Measurements from ENCODE around the gene NCAPG2. TPM values are rescaled to one million over a fixed set of nuclear protein-coding genes. Genes with fewer than 3 reads are reported as not detected.
"Not testable (repeated sequence)": the region's sequence is repeated elsewhere in the genome, so short reads cannot be mapped to it uniquely, and the experiment has no call there.

The NCAPG2 gene
- total RNA-seq, 1 donor = 17.7 TPM

DNA sequence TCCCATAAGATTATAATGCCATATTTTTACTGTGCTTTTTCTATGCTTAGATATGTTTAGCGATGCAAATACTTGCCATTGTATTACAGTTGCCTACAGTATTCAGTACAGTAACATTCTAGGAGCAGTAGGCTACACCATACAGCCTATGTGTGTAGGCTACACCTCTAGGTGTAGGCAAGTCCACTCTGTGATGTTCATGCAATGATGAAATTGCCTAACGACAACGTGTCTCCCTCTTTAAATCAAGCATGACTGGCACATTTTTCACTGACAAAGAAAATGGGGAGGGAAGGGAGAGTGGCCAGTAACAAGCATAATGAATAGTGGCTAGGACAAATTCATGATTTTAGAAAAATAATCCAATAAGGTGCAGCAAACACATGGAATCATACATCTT is 1.7 kb downstream of the NCAPG2 start:
- H3K4me3 ChIP-seq (ENCODE audit: low read depth, low read length) = peak overlapping the region; percentile 84
- TF ChIP-seq, protein P1, sequence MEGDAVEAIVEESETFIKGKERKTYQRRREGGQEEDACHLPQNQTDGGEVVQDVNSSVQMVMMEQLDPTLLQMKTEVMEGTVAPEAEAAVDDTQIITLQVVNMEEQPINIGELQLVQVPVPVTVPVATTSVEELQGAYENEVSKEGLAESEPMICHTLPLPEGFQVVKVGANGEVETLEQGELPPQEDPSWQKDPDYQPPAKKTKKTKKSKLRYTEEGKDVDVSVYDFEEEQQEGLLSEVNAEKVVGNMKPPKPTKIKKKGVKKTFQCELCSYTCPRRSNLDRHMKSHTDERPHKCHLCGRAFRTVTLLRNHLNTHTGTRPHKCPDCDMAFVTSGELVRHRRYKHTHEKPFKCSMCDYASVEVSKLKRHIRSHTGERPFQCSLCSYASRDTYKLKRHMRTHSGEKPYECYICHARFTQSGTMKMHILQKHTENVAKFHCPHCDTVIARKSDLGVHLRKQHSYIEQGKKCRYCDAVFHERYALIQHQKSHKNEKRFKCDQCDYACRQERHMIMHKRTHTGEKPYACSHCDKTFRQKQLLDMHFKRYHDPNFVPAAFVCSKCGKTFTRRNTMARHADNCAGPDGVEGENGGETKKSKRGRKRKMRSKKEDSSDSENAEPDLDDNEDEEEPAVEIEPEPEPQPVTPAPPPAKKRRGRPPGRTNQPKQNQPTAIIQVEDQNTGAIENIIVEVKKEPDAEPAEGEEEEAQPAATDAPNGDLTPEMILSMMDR (IDR thresholded peaks at IDR 0.05; ENCODE audit: insufficient read depth, low read depth, low read length) = no peak
- DNase-seq (ENCODE audit: low read depth) = no peak

DNA sequence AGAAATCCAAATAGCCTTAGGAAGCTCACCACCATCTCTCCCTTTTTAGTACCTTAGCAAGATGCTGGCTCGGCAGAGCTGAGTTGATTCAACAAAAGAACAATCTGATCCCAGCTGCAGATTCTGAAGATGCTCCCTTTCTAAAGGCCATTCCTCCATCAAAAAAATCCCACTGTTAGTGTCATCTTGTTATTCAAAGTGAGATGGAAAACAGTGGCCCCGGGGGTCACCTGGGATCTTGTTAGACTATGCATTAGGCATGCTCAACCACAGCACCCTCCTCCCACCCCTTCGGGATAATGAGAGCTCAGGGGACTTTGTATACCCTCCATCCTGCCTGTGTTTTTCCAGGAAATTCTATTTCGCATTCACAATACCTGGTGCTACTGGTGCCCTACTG is 2.4 kb downstream of the NCAPG2 start:
- TF ChIP-seq, protein P1 (IDR thresholded peaks at IDR 0.05; ENCODE audit: insufficient read depth, low read depth, low read length) = no peak
- no peak overlapping the region for H3K4me3 ChIP-seq (ENCODE audit: low read depth, low read length)
- DNase-seq (ENCODE audit: low read depth) = no peak

DNA sequence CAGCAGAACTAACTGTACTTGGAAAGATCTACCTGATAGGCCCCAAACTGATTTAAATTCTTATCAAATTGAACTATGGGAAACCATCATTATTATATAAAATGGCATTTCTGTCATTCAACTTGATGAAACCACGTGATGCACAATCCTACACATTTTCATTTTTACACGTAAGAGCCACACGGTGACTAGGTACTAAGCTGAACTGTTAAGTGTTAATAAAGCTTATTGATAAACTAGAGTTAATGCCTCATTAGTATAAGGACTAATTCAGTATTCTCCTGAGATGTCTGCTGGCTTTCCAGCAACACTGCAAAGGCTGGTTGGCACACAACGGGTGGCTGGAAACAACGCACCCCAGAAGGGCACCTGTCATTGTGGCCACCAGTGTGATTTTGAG is 4.6 kb downstream of the NCAPG2 start:
- no peak for DNase-seq (ENCODE audit: low read depth)
- TF ChIP-seq, protein P1 (IDR thresholded peaks at IDR 0.05; ENCODE audit: insufficient read depth, low read depth, low read length) = no peak
- no peak overlapping the region for H3K4me3 ChIP-seq (ENCODE audit: low read depth, low read length)

DNA sequence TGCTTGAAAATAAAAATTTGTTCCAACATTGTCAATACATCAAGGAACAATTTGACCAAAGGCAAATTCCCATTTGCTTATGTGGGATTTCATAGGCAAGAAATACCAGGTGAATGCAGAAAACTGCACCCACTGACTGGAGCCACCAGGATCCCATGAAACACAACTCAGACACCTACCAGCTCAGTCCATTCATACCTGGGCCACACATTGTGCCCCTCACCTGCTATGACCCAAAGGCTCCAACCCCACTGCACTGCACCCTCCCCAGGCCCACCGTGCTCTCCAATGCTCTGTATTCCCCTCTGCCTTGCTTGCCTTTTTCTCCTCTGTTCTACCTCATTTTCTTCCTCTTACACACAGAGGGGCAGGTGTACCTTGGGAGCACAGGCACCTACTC is 5.3 kb downstream of the NCAPG2 start:
- TF ChIP-seq, protein P1 (IDR thresholded peaks at IDR 0.05; ENCODE audit: insufficient read depth, low read depth, low read length) = no peak
- no peak for DNase-seq (ENCODE audit: low read depth)
- no peak overlapping the region for H3K4me3 ChIP-seq (ENCODE audit: low read depth, low read length)

DNA sequence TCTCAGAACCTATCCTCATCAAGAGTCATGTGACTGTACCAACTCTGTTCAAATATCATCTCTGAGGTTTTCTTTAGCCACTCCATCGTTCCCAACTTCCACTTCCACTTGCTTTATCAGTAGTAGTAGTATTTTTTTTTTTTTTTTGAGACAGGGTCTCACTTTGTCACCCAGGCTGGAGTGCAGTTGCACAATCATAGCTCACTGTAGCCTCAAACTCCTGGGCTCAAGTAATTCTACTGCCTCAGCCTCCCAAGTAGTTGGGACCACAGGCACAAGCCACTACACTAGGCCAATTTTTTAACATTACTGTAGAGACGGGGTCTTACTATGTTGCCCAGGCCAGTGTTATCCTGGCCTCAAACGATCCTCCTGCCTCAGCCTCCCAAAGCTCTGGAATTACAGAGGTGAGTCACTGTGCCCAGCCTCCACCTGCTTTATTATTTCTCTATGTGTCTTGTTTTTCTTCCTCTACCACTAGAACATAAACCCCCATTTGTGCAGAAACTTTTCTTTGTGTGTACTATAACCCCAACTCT is 5.9 kb downstream of the NCAPG2 start:
- TF ChIP-seq, protein P1 (IDR thresholded peaks at IDR 0.05; ENCODE audit: insufficient read depth, low read depth, low read length) = no peak
- H3K4me3 ChIP-seq (ENCODE audit: low read depth, low read length) = no peak overlapping the region
- DNase-seq (ENCODE audit: low read depth) = no peak

DNA sequence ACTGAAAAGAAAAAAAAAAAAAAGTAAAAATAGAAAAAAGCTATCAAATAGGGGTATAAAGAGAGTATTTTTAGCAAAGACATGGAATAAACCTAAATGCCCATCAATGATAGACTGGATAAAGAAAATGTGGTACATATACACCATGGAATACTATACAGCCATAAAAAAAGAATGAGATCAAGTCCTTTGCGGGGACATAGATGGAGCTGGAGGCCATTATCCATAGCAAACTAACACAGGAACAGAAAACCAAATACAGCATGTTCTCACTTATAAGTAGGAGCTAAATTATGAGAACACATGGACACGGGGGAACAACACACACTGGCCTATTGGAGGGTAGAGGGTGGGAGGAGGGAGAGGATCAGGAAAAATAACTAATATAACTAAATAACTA is 7.0 kb downstream of the NCAPG2 start:
- H3K4me3 ChIP-seq (ENCODE audit: low read depth, low read length); DNase-seq (ENCODE audit: low read depth): not testable (repeated sequence)

DNA sequence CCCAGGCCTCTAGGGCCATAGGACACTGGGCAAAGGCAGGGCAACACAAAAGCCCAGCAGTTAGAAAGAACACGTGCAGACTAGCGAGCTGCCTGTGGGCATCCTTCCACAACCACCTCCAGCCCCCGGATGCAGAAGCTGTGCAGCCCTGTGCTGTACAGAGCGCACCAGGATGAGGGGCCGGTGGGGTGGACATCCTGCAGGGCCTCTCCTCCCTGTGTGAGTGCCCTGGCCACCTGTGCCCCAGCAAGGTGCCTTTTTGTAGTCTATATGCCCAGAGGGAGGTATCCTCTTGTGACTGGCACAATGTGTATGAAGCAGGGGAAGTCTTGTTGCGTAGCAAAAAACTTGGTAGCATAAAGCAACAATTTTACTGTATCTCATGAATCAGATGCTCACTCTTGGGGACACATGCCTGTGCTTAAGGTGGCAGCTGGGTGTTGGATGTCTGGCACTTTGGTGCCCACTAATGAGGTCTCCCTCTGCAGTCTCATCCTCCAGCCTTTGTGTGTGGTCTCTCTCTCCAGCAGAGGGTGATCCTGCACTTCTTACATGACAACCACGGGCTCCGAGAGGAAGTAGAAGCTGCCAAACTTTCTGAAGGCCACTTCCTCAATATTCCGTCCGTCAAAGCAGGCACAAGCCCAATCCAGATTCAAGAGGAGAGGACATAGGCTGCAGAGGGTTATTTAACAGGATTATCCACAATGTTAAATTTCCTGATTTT is 8.7 kb downstream of the NCAPG2 start:
- H3K4me3 ChIP-seq (ENCODE audit: low read depth, low read length) = no peak overlapping the region
- TF ChIP-seq, protein P1 (IDR thresholded peaks at IDR 0.05; ENCODE audit: insufficient read depth, low read depth, low read length) = peak; percentile 71
- peak; percentile 82 for DNase-seq (ENCODE audit: low read depth)

Measured in fibroblast of villous mesenchyme (primary cell).